ENCODE results near the gene IL36RN.

The IL36RN gene

GRCh38 chr2:113027691-113028090 is 31.3 kb upstream of the IL36RN start:
- no peak for DNase-seq (ENCODE audit: low read depth in 2 of 2)
- no peak for TF ChIP-seq CTCF (IDR thresholded peaks at IDR 0.05; ENCODE audit: low read depth, low read length)
- no peak overlapping the region for H3K4me3 ChIP-seq (replicated peaks in 1 of 2; ENCODE audit: low read depth in 2 of 2, low read length in 2 of 2)

DNA sequence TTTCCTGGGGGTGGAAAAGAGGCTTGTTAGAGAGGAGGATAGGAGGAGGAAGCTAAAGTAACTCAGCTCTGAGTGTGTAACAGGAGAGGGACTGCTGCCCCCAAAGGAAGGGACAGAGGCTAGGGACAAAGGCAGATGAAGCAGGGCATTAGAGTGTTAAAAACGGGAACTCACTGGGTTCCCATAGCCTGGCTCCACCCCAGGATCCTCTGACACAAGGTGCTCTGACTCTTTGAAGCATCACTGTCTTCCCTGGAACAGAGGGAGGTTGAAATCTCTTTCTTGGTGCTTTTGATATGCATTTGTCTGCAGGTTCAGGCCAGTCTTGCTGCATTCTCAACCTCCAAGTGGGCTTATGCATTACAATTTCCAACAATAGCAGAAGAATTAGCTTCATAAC is 30.9 kb upstream of the IL36RN start:
- no peak overlapping the region for H3K4me3 ChIP-seq (replicated peaks in 1 of 2; ENCODE audit: low read depth in 2 of 2, low read length in 2 of 2)
- DNase-seq (ENCODE audit: low read depth in 2 of 2) = no peak
- TF ChIP-seq CTCF (IDR thresholded peaks at IDR 0.05; ENCODE audit: low read depth, low read length) = no peak

DNA sequence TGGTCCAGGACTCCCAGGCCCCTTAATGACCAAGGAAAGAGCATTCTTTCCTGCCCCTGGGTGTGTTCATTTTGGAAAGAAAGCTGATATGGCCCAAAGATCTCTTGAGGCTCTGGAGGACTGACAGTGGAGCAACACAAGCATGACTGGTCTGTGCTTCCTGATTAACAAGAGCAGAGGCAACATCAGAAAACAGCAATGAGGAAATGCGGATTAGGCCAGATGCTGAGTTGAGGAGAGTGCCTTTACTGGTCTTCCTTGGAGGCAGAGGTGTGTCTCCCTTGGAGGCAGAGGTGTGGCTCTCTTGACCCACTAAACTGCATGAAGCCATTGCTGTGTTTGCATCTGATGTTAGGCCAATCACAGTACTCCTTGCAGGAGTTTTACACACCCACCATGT is 26.3 kb upstream of the IL36RN start:
- DNase-seq (ENCODE audit: low read depth in 2 of 2) = no peak
- TF ChIP-seq CTCF (IDR thresholded peaks at IDR 0.05; ENCODE audit: low read depth, low read length) = no peak
- H3K4me3 ChIP-seq (replicated peaks in 1 of 2; ENCODE audit: low read depth in 2 of 2, low read length in 2 of 2) = no peak overlapping the region

GRCh38 chr2:113034016-113034415 is 25.0 kb upstream of the IL36RN start:
- no peak for TF ChIP-seq CTCF (IDR thresholded peaks at IDR 0.05; ENCODE audit: low read depth, low read length)
- H3K4me3 ChIP-seq (replicated peaks in 1 of 2; ENCODE audit: low read depth in 2 of 2, low read length in 2 of 2) = no peak overlapping the region
- no peak for DNase-seq (ENCODE audit: low read depth in 2 of 2)

- DNase-seq (ENCODE audit: low read depth in 2 of 2) = no peak
- no peak for TF ChIP-seq CTCF (IDR thresholded peaks at IDR 0.05; ENCODE audit: low read depth, low read length)
- no peak overlapping the region for H3K4me3 ChIP-seq (replicated peaks in 1 of 2; ENCODE audit: low read depth in 2 of 2, low read length in 2 of 2)
Observed at GRCh38 chr2:113036763-113037162, 22.2 kb upstream of the IL36RN start.

- H3K4me3 ChIP-seq (replicated peaks in 1 of 2; ENCODE audit: low read depth in 2 of 2, low read length in 2 of 2) = no peak overlapping the region
- no peak for TF ChIP-seq CTCF (IDR thresholded peaks at IDR 0.05; ENCODE audit: low read depth, low read length)
- no peak for DNase-seq (ENCODE audit: low read depth in 2 of 2)
Observed at GRCh38 chr2:113038291-113038690, 20.7 kb upstream of the IL36RN start.

DNA sequence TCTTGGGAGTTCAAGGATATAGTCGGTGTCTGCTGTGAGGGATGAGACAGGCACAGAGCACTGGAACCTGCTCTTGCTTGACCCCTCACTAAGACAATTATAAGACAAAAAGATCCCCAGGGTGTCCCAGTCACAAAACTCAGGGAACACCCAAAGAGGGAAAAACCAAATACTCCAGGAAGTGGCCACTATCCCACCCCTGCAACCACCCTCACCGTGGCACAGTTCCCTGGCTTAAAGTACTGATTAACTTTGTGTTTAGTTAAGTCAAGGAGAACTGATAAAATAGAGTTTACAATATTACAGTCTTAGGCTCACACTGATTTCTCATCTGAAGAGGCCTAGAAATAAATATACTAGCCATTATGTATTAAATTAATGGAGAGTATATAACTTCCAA is 19.8 kb upstream of the IL36RN start:
- no peak overlapping the region for H3K4me3 ChIP-seq (replicated peaks in 1 of 2; ENCODE audit: low read depth in 2 of 2, low read length in 2 of 2)
- DNase-seq (ENCODE audit: low read depth in 2 of 2) = no peak
- no peak for TF ChIP-seq CTCF (IDR thresholded peaks at IDR 0.05; ENCODE audit: low read depth, low read length)
